K562 (cell line): ENCODE results near the gene DYNC2I2. TPM values are rescaled to one million over a fixed set of nuclear protein-coding genes. Genes with fewer than 3 reads are reported as not detected.

Experiments
- CHD1 ChIP-seq: fragments of 200-600 bp; sonication (generic); IDR thresholded peaks from one replicate; pipeline ENCODE4 v1.6.1; 2012; ENCODE audit warnings: mild to moderate bottlenecking, moderate library complexity, low read length, inconsistent platforms
- E2F3 ChIP-seq: fragments of 250-450 bp; sonication (Bioruptor Pico); IDR thresholded peaks from 2 replicates; pipeline ENCODE4 v1.4.0; 2020; ENCODE audit warnings: mild to moderate bottlenecking
- FIP1L1 ChIP-seq: fragments of 200-400 bp; formaldehyde crosslinking; IDR thresholded peaks from 2 replicates; pipeline ENCODE4 v1.6.1; 2018; ENCODE audit warnings: mild to moderate bottlenecking, low read depth, low read length; ENCODE audit not compliant: poor library complexity, severe bottlenecking
- L3MBTL2 ChIP-seq: fragments of 450-650 bp; IDR thresholded peaks from 2 replicates; pipeline ENCODE4 v1.6.1; 2016; ENCODE audit warnings: mild to moderate bottlenecking, moderate library complexity
- NR0B1 ChIP-seq: fragments of 450-650 bp; IDR thresholded peaks from one replicate; pipeline ENCODE4 v1.6.1; 2018; ENCODE audit warnings: mild to moderate bottlenecking, moderate library complexity; ENCODE audit not compliant: partially characterized antibody
- PCBP1 ChIP-seq: fragments of 200-400 bp; formaldehyde crosslinking; IDR thresholded peaks from 2 replicates; pipeline ENCODE4 v1.6.1; 2018; ENCODE audit warnings: mild to moderate bottlenecking, low read depth, low read length; ENCODE audit not compliant: poor library complexity, severe bottlenecking
- SMARCA5 ChIP-seq: fragments of 450-650 bp; IDR thresholded peaks from 2 replicates; pipeline ENCODE4 v1.6.1; 2016
- TCFL5 ChIP-seq: fragments of 250-450 bp; sonication (Bioruptor Pico); conservative IDR thresholded peaks from 2 replicates; pipeline ENCODE4 v1.6.1; 2021; ENCODE audit warnings: mild to moderate bottlenecking, moderate library complexity, matching md5 sums
- XRCC4 ChIP-seq: IDR thresholded peaks from one replicate; pipeline ENCODE4 v1.6.1; 2011; ENCODE audit not compliant: insufficient read depth, insufficient read length; ENCODE audit errors: extremely low read depth
- ZBTB2 ChIP-seq: fragments of 450-650 bp; IDR thresholded peaks from 2 replicates; pipeline ENCODE4 v1.6.1; 2016; ENCODE audit warnings: antibody characterized with exemption
- ZBTB40 ChIP-seq, 2 experiments: fragments of 450-650 bp in 1 of 2; sonication (generic) in 1 of 2; formaldehyde crosslinking in 1 of 2; IDR thresholded peaks; 2 replicates each; pipeline versions ENCODE4 v1.7.1 to v1.9.0; 2016 to 2022; ENCODE audit warnings: inconsistent platforms in 1 of 2, mild to moderate bottlenecking in 1 of 2, missing genetic modification reagents in 1 of 2
- ZBTB5 ChIP-seq: fragments of 450-650 bp; IDR thresholded peaks from 2 replicates; pipeline ENCODE4 v1.6.1; 2017; ENCODE audit warnings: antibody characterized with exemption
- ZNF583 ChIP-seq: fragments of 250-450 bp; sonication (Bioruptor Pico); IDR thresholded peaks from 2 replicates; pipeline ENCODE4 v1.4.0; 2020
- polyA plus RNA-seq, 8 experiments: library from polyadenylated mRNA; depleted of rRNA in 4 of 8; stranded (reverse) in 5 of 8; unstranded in 3 of 8; fragments of >200 nt; fragmentation: Nextera tagmentation in 2 of 8; fragmentation: Illumina TruSeq in 1 of 8; extraction: Ambion mirVana in 2 of 8; extraction: Trizol in 1 of 8; gene quantifications; 2 replicates each; pipeline versions ENCODE4 v1.2.1 to v1.2.3, GENCODE V29; 2011 to 2014; ENCODE audit warnings: inconsistent platforms in 1 of 8, missing spikeins in 1 of 8
- total RNA-seq, 7 experiments: library from RNA; depleted of rRNA in 6 of 7; stranded (reverse); fragments of >200 nt in 6 of 7; fragmentation: Illumina TruSeq in 2 of 7; extraction: Trizol in 2 of 7; gene quantifications; 2 replicates each; pipeline versions ENCODE4 v1.2.1 to v1.2.3, GENCODE V29; 2011 to 2021; ENCODE audit warnings: low replicate concordance in 1 of 7

The DYNC2I2 gene
- total and polyA plus RNA-seq, 9 of the 15 experiments (the other 6 are each of a cell fraction or from before 2014, with no cell fraction given) = 1.5 to 249 (median 70.0) TPM

- TF ChIP-seq TCFL5 (no peak), SMARCA5 (no peak), L3MBTL2 (peak; percentile 48), ZBTB5 (peak; percentile 92), E2F3 (CRISPR knock-in tag) (no peak), NR0B1 (no peak), ZNF583 (CRISPR knock-in tag) (no peak), ZBTB2 (peak; percentile 45; the same call in 1 of the 2 replicates), FIP1L1 (peak; percentile 23), PCBP1 (peak; percentile 24), CHD1 (peak; percentile 39), ZBTB40 (IDR thresholded peaks at IDR 0.05) (0 out of 2 replicates have a peak, but pooled peaks have one; percentile 12), ZBTB40 (CRISPR knock-in tag; IDR thresholded peaks at IDR 0.05) (no peak), XRCC4 (no peak)
These were observed 46.4 kb upstream of the DYNC2I2 start (continued) for GRCh38 chr9:128702949-128703615.
